Heart left ventricle (tissue), 13 donors: Measurements from ENCODE around the gene AP1G2.

ENCODE experiments used
- CTCF ChIP-seq, 12 donors: fragments of 200-600 bp; sonication (generic) in 4 of 12; IDR thresholded peaks; one replicate each; pipeline versions ENCODE4 v1.5.0 to v1.8.0; 2018 to 2022; ENCODE audit warnings: antibody characterized with exemption in 12 of 12, mild to moderate bottlenecking in 5 of 12
- POLR2A ChIP-seq, 2 donors: fragments of 450-650 bp; IDR thresholded peaks; one replicate each; pipeline ENCODE4 v1.6.1; 2017; ENCODE audit warnings: antibody characterized with exemption in 2 of 2, mild to moderate bottlenecking in 2 of 2, moderate library complexity in 2 of 2
- donor health status: ischemic (EF 13 %, LVEDD 7.1; RV severe dilation, severe dysfunction).
- donor health status: DM: no; HTN: yes; CAD: no.
- donor health status: DM: no; HTN: no; CAD: no.
- donor health status: ischemic (EF 25% LVEDD 6.9; RV normal size, moderate dysfunction).
- donor health status: ischemic (EF 25% LVEDD 5.7; RV mildly dilated, moderate dysfunction).
- donor health status: ischemic (EF 35%, LVEDD 5.7; RV mildly dilated, moderate dysfunction).
- donor health status: nonischemic (EF 11% LVEDD 7.7; RV severe dilation, severe dysfunction).
- donor health status: DM: yes; HTN: yes; CAD: no.
- donor health status: PGD.
- donor health status: ischemic (EF 29% LVEDD 5.4; RV normal size, mild dysfunction).
- donor health status: nonischemic (EF 23%, LVEDD 6.1; RV moderate dilation, normal function).

- no peak for TF ChIP-seq CTCF (IDR thresholded peaks at IDR 0.05)
- no peak for TF ChIP-seq POLR2A (IDR thresholded peaks at IDR 0.05)
Observed at GRCh38 chr14:23529016-23529415, 38.6 kb downstream of the AP1G2 start.
